Amygdala (tissue), 56 donors: ENCODE results near the gene TRIM8.

Source experiments
- DNase-seq, 56 donors: peaks; one replicate each; lab custom pipeline; 2025; lab: John Stamatoyannopoulos, UW

Gene TRIM8

GRCh38 chr10:102615361-102615760 is 28.9 kb upstream of the TRIM8 start:
- DNase-seq, result peak in 1 of 56 donors; percentile 22

- no peak for DNase-seq
These were observed 28.1 kb upstream of the TRIM8 start for GRCh38 chr10:102616066-102616770.

GRCh38 chr10:102617041-102617440 is 27.2 kb upstream of the TRIM8 start:
- DNase-seq, result no peak

GRCh38 chr10:102617816-102618215 is 26.5 kb upstream of the TRIM8 start:
- no peak for DNase-seq

GRCh38 chr10:102619281-102619981 is 24.8 kb upstream of the TRIM8 start:
- peak in 31 of 56 donors; percentile 21 to 85 (median 57) for DNase-seq

GRCh38 chr10:102620138-102620590 is 24.1 kb upstream of the TRIM8 start:
- no peak for DNase-seq

- peak in 1 of 56 donors; percentile 37 for DNase-seq
These were observed 23.5 kb upstream of the TRIM8 start for GRCh38 chr10:102620591-102621442.

- DNase-seq, result peak in 17 of 56 donors; percentile 20 to 59 (median 42)
These were observed 22.6 kb upstream of the TRIM8 start for GRCh38 chr10:102621443-102622325.

GRCh38 chr10:102624094-102624493 is 20.2 kb upstream of the TRIM8 start:
- DNase-seq, result no peak

- no peak for DNase-seq
These were observed 19.3 kb upstream of the TRIM8 start for GRCh38 chr10:102624751-102625645.

GRCh38 chr10:102626026-102626685 is 18.1 kb upstream of the TRIM8 start:
- DNase-seq, result no peak

- peak in 29 of 56 donors; percentile 34 to 78 (median 59) for DNase-seq
These were observed 17.0 kb upstream of the TRIM8 start for GRCh38 chr10:102627291-102627735.

GRCh38 chr10:102627736-102628293 is 16.5 kb upstream of the TRIM8 start:
- peak in 27 of 56 donors; percentile 42 to 76 (median 63) for DNase-seq

- DNase-seq, result peak in 53 of 56 donors; percentile 27 to 87 (median 72)
These were observed 15.8 kb upstream of the TRIM8 start for GRCh38 chr10:102628451-102628911.

GRCh38 chr10:102629661-102630614 is 14.3 kb upstream of the TRIM8 start:
- peak in 2 of 56 donors; percentile 17 to 43 for DNase-seq

- DNase-seq, result peak in 14 of 56 donors; percentile 14 to 45 (median 36)
These were observed 13.6 kb upstream of the TRIM8 start for GRCh38 chr10:102630663-102631062.
